ENCODE data around the gene CD101.

GRCh38 chr1:117067533-117068370 lies 66.2 kb downstream of the CD101 start:
- TF ChIP-seq, protein P1, sequence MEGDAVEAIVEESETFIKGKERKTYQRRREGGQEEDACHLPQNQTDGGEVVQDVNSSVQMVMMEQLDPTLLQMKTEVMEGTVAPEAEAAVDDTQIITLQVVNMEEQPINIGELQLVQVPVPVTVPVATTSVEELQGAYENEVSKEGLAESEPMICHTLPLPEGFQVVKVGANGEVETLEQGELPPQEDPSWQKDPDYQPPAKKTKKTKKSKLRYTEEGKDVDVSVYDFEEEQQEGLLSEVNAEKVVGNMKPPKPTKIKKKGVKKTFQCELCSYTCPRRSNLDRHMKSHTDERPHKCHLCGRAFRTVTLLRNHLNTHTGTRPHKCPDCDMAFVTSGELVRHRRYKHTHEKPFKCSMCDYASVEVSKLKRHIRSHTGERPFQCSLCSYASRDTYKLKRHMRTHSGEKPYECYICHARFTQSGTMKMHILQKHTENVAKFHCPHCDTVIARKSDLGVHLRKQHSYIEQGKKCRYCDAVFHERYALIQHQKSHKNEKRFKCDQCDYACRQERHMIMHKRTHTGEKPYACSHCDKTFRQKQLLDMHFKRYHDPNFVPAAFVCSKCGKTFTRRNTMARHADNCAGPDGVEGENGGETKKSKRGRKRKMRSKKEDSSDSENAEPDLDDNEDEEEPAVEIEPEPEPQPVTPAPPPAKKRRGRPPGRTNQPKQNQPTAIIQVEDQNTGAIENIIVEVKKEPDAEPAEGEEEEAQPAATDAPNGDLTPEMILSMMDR (conservative IDR thresholded peaks at IDR 0.05; ENCODE audit: low read depth in 2 of 2), result peak; percentile 73 to 81
- TF ChIP-seq ZNF331 (CRISPR knock-in tag; IDR thresholded peaks at IDR 0.05; ENCODE audit: low read depth), result no peak
- TF ChIP-seq REST (IDR thresholded peaks at IDR 0.05; ENCODE audit: unreplicated experiment), result no peak
- TF ChIP-seq EZH2phosphoT487 (IDR thresholded peaks at IDR 0.05; ENCODE audit: unreplicated experiment), result no peak
- no peak for TF ChIP-seq CREB1 (CRISPR knock-in tag; IDR thresholded peaks at IDR 0.05; ENCODE audit: low read depth)
- no peak for TF ChIP-seq JUNB (IDR thresholded peaks at IDR 0.05; ENCODE audit: unreplicated experiment)

Data from GM23338 (cell line).